ENCODE results near the gene TMEM239. TPM values are rescaled to one million over a fixed set of nuclear protein-coding genes. Genes with fewer than 3 reads are reported as not detected.

TMEM239 gene
- total RNA-seq, 1 experiment from 2014 or later, result not detected

DNA sequence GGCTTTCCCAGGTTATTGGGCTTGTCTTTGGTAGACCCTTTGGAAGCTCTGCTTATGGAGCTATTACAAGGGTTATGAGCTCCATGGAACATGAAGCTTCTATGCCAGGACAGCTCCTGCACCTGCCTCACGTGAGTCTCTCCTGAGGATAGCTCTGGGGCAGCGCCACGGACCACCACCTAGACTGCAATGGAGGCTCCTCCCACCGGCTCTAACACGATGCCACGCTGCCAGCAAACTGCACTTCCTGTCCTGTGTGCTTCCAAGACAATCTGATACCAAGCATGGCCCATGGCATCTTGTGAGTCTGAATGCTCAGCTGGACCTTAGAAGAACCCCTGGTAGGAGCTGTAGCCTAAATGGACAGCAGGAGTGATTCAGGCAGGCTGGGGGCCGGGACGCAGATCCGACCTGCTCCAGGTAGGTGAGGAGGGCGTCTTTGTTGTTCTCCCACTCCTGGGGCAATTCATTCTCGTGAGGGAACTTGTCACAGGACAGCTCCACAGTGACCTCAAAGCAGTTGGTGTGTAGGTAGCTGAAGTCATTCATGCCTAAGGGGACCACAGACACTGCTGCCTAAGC, 21.2 kb upstream of the TMEM239 start:
- H3K27ac ChIP-seq, result no peak overlapping the region
- DNase-seq (ENCODE audit: low read depth in 1 of 2, low spot score in 2 of 2), result no peak
- H3K27me3 ChIP-seq (replicated peaks), result peaks cover 14% of the 10 kb centered on the region
- no peaks in the 10 kb centered on the region for H3K36me3 ChIP-seq
- H3K4me3 ChIP-seq, result no peak overlapping the region
- no peaks in the 10 kb centered on the region; the same call in 1 of the 2 replicates for H3K9me3 ChIP-seq (replicated peaks)
- peaks cover under 1% of the 10 kb centered on the region; the same call in 1 of the 2 replicates for H3K4me1 ChIP-seq (replicated peaks)

DNA sequence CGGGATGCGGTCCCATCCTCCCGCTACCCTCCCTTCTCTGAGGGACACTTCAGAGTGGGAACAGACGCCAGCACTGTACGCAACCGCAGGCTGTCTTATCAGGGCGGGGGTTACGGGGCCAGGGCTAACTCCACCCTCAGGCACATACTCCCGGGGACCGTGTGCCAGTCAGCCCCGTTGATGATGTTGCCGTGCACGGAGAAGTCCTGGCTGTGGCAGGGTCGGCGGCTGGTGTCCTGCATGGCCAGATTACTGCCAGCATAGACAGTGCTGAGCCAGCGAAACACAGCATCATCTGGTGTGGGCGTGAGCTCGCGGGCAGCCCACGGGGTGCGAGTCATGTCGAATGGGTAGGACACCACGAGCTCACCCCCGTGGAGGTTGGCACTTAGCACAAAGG, 20.7 kb upstream of the TMEM239 start:
- no peak for DNase-seq (ENCODE audit: low read depth in 1 of 2, low spot score in 2 of 2)
- peaks cover 19% of the 10 kb centered on the region for H3K27me3 ChIP-seq (replicated peaks)
- no peak overlapping the region for H3K4me3 ChIP-seq
- H3K36me3 ChIP-seq, result no peaks in the 10 kb centered on the region
- no peak overlapping the region for H3K27ac ChIP-seq
- no peaks in the 10 kb centered on the region; the same call in 1 of the 2 replicates for H3K9me3 ChIP-seq (replicated peaks)
- peaks cover 5% of the 10 kb centered on the region; the same call in 1 of the 2 replicates for H3K4me1 ChIP-seq (replicated peaks)

DNA sequence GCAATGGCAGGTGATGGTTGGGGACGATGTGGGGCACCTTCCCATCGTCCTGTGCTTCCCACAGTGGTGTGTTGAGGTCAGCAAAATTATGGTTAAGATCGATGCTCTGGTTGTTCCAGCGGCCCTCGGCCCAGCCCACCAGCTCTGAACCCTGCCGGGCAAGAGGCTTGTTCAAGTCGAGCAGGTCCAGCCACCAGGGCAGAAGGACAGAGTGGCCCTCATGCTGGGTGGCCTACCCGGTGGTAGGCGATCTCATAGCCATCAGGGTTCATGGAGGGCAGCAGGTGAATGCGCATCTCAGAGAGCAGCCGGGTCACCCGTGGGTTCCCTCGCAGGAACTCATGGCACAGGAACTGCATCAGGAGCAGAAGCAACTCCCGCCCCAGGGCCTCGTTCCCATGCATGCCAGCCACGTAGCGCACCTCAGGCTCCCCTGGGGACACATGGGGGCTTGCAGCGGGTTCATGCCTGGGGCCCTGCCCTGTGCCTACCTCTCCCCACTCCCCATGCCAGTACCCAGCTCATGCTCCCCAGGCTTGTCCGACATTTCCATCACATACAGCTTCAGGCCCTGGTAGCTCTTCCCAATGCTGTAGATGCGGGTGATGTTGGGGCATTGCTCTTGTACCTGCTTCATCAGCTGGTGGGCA, 20.0 kb upstream of the TMEM239 start:
- H3K27me3 ChIP-seq (replicated peaks), result peaks cover 25% of the 10 kb centered on the region
- H3K27ac ChIP-seq, result no peak overlapping the region
- peaks cover 11% of the 10 kb centered on the region for H3K4me1 ChIP-seq (replicated peaks)
- no peak overlapping the region for H3K4me3 ChIP-seq
- H3K36me3 ChIP-seq, result no peaks in the 10 kb centered on the region
- DNase-seq (ENCODE audit: low read depth in 1 of 2, low spot score in 2 of 2), result no peak
- no peaks in the 10 kb centered on the region; the same call in 1 of the 2 replicates for H3K9me3 ChIP-seq (replicated peaks)

DNA sequence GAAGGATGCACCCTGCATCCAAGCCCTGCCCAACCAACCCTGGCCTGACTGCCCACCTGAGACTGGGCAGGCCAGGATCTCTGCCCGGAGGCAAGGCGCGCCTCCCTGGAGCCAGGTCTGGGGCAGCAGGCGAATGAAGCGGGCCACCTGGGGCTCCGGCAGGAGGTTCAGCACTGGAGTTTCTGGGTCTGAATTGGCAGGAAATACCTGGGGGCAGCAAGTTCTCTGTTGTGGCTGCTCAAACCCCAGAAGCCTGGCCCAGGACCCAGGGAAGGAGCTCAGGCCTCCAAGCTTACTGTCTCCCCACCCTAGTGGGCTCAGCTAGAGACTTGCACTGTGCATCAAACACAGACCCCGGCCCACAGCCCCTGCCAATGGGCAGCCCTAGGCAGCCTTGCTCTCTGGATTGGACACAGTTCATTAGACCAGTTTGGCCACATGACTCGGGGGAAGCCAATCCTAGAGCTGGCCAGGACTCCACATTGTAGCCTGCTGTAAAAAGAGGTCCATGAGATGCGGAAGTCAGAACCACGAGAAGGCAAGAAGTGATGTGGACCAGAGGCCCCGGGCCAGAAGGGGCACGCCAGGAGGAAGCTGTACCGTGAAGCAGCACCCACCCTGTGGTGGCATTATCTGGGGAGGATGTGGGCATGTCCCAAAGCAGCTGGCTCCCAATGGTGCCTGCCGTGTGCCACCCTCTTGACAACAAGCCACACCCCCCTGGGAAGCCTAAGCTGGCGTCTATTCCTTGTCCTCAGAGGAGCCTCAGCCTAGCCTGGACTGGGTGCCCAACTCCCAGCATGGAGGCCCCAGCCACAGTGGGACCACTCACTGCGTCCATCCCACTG, 18.8 kb upstream of the TMEM239 start:
- no peaks in the 10 kb centered on the region; the same call in 1 of the 2 replicates for H3K9me3 ChIP-seq (replicated peaks)
- peaks cover 30% of the 10 kb centered on the region for H3K27me3 ChIP-seq (replicated peaks)
- DNase-seq (ENCODE audit: low read depth in 1 of 2, low spot score in 2 of 2), result no peak
- H3K36me3 ChIP-seq, result no peaks in the 10 kb centered on the region
- no peak overlapping the region for H3K27ac ChIP-seq
- no peak overlapping the region for H3K4me3 ChIP-seq
- peaks cover 16% of the 10 kb centered on the region for H3K4me1 ChIP-seq (replicated peaks)

DNA sequence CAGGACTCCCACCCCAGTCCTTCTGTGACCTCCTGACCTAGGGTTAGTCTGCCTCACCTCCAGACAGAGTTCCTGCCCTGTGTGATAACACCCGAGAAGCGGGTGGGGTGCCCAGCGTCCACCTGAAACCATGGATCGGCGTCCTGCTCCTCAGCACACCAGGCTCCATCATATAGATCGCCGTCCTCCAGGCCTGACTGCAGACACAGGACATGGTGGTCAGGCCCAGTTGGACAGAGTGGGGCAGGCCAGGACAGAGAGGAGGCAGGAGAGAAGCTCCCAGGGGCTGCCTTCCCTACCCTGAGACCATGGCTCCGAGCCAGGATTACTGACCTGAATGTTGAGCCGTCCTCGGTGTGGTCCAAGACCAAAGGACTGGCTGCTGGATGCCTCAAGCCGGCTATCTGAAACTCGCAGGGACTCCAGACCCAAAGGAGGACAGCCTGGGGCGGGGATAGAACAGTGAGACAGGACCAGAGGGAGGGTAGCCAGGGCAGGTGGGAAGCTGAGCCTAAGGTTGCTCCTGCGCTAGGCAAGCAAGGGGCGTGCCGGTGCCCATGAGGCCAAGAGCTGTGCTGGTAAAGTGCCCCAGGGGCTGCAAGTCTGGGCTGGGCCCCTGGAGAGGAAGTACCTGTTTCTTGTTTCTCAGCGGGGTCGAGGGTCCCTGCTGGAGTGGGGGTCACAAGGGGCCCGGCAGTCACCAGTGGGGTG, 17.9 kb upstream of the TMEM239 start:
- Histone ChIP-seq H3K9me3 (replicated peaks) (no peaks in the 10 kb centered on the region; the same call in 1 of the 2 replicates), H3K27me3 (replicated peaks) (peaks cover 35% of the 10 kb centered on the region), H3K4me3 (no peak overlapping the region), H3K27ac (no peak overlapping the region), H3K36me3 (no peaks in the 10 kb centered on the region), H3K4me1 (replicated peaks) (peaks cover 16% of the 10 kb centered on the region)
- no peak for DNase-seq (ENCODE audit: low read depth in 1 of 2, low spot score in 2 of 2)

DNA sequence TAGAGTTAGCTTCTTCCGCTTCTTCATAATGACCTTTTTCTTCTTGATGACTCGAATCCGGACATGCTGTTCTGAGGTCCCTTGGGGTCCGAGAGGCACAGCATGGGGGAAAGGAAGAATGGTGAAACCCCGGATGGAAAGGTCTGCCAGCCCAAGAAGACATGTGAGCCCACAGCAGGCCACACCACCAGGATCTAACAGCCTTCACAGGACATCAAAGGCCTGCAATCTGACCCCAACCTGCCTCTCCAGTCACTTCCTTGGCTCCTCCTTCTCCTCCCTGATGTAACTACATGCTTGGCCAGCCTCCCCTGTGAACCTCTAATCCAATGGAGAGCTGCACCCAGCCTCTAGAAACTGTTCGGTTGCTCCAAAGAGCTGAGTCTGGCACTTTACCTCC, 17.4 kb upstream of the TMEM239 start:
- H3K4me1 ChIP-seq (replicated peaks), result peaks cover 16% of the 10 kb centered on the region
- no peaks in the 10 kb centered on the region for H3K36me3 ChIP-seq
- no peaks in the 10 kb centered on the region; the same call in 1 of the 2 replicates for H3K9me3 ChIP-seq (replicated peaks)
- H3K27ac ChIP-seq, result no peak overlapping the region
- no peak for DNase-seq (ENCODE audit: low read depth in 1 of 2, low spot score in 2 of 2)
- H3K27me3 ChIP-seq (replicated peaks), result peaks cover 35% of the 10 kb centered on the region
- H3K4me3 ChIP-seq, result no peak overlapping the region

DNA sequence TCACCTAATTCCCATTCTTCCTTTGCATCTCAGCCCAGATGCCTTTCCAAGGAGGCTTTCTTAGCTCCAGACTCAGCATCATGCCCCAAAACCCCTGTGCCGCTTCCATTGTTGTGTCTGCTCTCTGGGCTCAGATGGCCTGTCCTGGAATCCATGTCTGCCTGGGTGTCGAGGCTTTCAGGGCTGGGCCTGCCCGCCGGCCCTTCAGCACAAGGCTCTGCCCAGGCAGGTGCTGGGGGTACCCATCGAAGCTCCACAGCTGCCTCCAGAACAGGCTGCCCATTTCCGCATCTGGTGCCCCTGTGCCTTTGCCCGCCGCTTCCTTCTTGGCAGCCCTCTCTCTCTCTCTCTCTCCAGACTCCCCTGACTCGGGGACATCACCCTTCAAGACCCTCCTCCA, 16.9 kb upstream of the TMEM239 start:
- no peaks in the 10 kb centered on the region; the same call in 1 of the 2 replicates for H3K9me3 ChIP-seq (replicated peaks)
- no peak for DNase-seq (ENCODE audit: low read depth in 1 of 2, low spot score in 2 of 2)
- H3K4me1 ChIP-seq (replicated peaks), result peaks cover 16% of the 10 kb centered on the region
- no peak overlapping the region for H3K4me3 ChIP-seq
- no peaks in the 10 kb centered on the region for H3K36me3 ChIP-seq
- peaks cover 35% of the 10 kb centered on the region for H3K27me3 ChIP-seq (replicated peaks)
- H3K27ac ChIP-seq, result no peak overlapping the region

DNA sequence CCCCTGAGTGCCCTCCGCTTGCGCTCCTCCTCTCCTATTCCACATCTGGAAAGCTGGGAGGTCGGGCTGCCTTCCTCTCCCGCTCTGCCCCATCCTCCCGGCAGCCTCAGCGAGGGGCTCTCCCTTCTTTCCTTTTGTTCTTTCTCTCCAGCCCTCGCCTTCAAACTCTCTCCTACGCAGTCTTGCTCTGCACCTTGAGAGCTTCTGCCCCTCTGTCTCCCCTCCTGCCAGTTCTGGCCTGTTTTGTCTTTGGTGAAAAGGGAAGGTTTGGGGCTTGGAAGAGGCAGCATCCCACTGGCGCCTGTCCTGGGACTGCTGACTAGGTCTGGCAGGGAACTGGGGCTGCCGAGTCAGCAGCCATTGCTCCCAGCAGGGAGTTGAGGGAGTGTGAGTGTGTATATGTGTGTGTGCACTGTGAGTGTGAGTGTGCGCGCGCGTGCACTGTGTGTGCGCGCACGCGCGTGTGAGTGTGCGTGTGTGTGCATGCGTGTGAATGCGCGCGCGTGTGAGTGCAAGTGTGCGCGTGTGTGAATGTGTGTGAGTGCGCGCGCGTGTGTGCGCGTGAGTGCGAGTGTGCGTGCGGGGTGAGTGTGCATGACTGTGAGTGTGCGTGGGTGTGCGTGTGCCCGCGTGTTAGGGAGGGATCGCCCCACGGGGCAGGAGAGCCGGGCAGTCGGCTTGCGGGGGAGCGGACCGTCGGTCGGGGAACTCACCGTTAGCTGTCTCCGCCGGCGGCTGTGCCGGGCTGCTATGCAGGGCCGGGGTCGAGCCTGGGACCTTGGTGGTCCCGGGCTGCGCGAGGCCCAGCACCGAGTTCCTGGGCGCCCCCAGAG, 16.3 kb upstream of the TMEM239 start:
- no peak overlapping the region for H3K27ac ChIP-seq
- H3K4me1 ChIP-seq (replicated peaks), result peaks cover 16% of the 10 kb centered on the region
- DNase-seq (ENCODE audit: low read depth in 1 of 2, low spot score in 2 of 2), result no peak
- H3K4me3 ChIP-seq, result peak overlapping the region; percentile 31
- no peaks in the 10 kb centered on the region; the same call in 1 of the 2 replicates for H3K9me3 ChIP-seq (replicated peaks)
- H3K27me3 ChIP-seq (replicated peaks), result peaks cover 35% of the 10 kb centered on the region
- no peaks in the 10 kb centered on the region for H3K36me3 ChIP-seq

DNA sequence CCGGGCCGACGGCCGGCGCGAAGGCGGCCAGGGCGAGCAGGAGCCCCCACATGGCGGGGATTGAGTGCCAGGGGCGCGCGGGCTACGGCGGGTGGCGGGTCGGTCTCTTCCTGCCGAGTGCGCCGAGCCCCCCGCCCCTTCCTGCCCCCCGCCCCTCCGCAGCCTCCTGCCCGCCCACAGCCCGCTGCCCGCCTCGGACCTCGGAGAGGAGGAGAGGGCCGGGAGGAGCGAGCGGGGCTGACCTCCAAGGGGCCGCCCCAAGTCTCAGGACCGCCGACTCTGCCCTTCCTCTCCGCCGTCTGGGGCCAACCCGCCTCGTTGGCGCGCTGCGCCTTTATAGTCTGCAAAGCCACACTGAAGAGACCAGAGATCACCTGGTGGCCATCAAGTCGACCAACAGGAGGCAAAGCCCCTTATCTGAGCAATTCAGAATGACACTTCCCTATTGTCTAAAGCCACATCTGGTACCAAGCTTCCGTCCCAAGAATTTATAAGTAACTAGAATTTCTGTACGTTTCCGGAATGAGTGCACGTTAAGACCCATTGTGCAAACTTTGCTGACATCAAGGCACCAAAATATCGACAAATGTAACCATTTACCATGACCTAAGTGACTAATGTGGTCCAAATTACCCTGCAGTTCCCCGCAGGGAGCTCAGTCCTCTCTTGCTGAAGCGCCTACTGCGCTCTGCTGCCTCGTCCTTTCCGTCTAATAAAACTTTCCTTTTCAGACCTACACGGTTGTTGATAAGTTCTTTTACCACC, 15.5 kb upstream of the TMEM239 start, which contains the start of gene CPXM1:
Gene CPXM1 (minus strand): TSS at position 107 of the 765 bp plus-strand sequence. CDS start 55 bp downstream, at position 52.
- H3K9me3 ChIP-seq (replicated peaks), result no peaks in the 10 kb centered on the region; the same call in 1 of the 2 replicates

DNA sequence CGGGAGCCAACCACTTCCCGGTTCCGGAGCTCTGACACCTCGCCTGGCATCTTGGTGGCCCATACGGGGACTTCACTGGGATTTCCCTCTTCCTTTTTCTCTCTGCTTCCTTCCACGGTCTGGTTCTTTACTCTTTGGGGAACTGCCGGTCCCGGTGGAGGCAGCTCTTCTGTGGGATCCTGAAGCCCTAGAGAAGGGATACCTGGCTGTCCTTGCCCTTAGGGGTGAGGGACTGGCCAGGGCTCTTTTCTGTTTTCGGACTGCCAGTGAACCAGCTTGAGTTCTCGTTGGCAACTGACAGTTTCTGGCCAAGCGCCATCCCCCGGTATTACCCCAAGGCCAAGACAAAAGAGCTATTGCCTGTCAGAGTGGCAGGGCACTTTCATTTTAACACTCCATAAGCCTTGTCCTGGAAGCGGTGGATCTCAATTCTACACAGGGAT, 14.9 kb upstream of the TMEM239 start:
- H3K4me3 ChIP-seq, result no peak overlapping the region; the same call in 1 of the 2 replicates
- no peaks in the 10 kb centered on the region; the same call in 1 of the 2 replicates for H3K9me3 ChIP-seq (replicated peaks)
- peaks cover 16% of the 10 kb centered on the region for H3K4me1 ChIP-seq (replicated peaks)
- DNase-seq (ENCODE audit: low read depth in 1 of 2, low spot score in 2 of 2), result no peak
- no peaks in the 10 kb centered on the region for H3K36me3 ChIP-seq
- H3K27me3 ChIP-seq (replicated peaks), result peaks cover 35% of the 10 kb centered on the region
- no peak overlapping the region for H3K27ac ChIP-seq

More for the DNA sequence above, 15.5 kb upstream of the TMEM239 start, which contains the start of gene CPXM1:
- Histone ChIP-seq H3K36me3 (no peaks in the 10 kb centered on the region), H3K27ac (no peak within 1 kb of the TSS), H3K4me3 (peak within 1 kb of the TSS; percentile 31), H3K4me1 (replicated peaks) (peaks cover 16% of the 10 kb centered on the region), H3K27me3 (replicated peaks) (peaks cover 35% of the 10 kb centered on the region)
- DNase-seq (ENCODE audit: low read depth in 1 of 2, low spot score in 2 of 2), result peak in 1 of 2 experiments; percentile 17

DNA sequence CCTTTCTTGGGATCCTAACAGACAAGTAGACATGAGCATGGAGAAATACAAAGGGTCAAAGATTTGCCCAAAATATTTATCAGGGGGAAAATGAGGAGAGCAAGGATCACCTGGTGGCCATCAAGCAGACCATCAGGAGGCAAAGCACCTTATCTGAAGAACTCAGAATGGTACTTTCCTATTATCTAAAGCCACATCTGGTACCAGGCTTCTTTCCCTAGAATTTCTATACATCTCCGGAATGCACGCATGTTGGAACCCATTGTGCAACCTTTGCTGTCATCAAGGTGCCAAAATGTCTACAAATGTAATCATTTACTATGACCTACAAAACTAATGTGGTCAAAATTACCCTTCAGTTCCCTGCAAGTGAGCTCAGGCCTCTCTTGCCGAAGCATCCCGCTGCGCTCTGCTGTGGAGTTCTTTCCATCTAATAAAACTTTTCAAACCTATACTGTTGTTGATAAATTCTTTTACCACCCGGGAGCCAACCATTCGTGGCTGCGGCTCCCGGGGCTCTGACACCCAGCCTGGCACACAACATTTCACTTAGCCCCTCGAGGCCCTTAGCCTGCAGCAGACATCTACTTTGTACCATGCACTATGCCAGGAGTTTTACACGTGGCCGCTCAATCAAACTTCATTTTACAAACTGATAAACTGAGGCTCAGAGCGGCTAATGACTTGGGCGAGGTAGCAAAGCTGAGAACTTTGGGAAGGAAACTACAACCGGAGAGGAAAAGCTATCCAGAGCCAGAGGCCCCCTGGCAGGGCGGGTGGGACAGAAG, 11.9 kb upstream of the TMEM239 start:
- peaks cover 16% of the 10 kb centered on the region for H3K4me1 ChIP-seq (replicated peaks)
- DNase-seq (ENCODE audit: low read depth in 1 of 2, low spot score in 2 of 2), result peak in 1 of 2 experiments; percentile 30
- no peak overlapping the region for H3K4me3 ChIP-seq
- no peaks in the 10 kb centered on the region for H3K36me3 ChIP-seq
- peaks cover 33% of the 10 kb centered on the region for H3K27me3 ChIP-seq (replicated peaks)
- H3K9me3 ChIP-seq (replicated peaks), result no peaks in the 10 kb centered on the region; the same call in 1 of the 2 replicates
- no peak overlapping the region for H3K27ac ChIP-seq

Data from SJSA1 (cell line).